Effector memory CD8-positive, alpha-beta T cell (primary cell): Measurements from ENCODE around the gene RAP1B.
"Not testable (repeated sequence)": the region's sequence is repeated elsewhere in the genome, so short reads cannot be mapped to it uniquely, and the experiment has no call there.

Source experiments
- ATAC-seq: fragments of 150-1000 bp; cut with Tn5 transposase; replicated peaks from 2 replicates; pipeline ENCODE4 v1.10.0; 2021; ENCODE audit warnings: mild to moderate bottlenecking, moderate library complexity
- DNase-seq, 3 experiments: peaks; one replicate each; pipeline ENCODE4 v3.0.0; 2021
- H3K27ac Mint-ChIP-seq, 2 donors: one replicate each; pipeline ENCODE4 v1.8.0; 2022; ENCODE audit warnings: mild to moderate bottlenecking in 2 of 2, mixed read lengths in 2 of 2, moderate library complexity in 2 of 2
- H3K27me3 Mint-ChIP-seq, 2 donors: one replicate each; pipeline ENCODE4 v1.8.0; 2022; ENCODE audit warnings: mixed read lengths in 2 of 2
- H3K36me3 Mint-ChIP-seq: one replicate; pipeline ENCODE4 v1.8.0; 2022; ENCODE audit warnings: mild to moderate bottlenecking, moderate library complexity, mixed read lengths; ENCODE audit not compliant: insufficient read depth
- H3K4me1 Mint-ChIP-seq, 2 donors: one replicate each; pipeline ENCODE4 v1.8.0; 2022; ENCODE audit warnings: low read depth in 2 of 2, mixed read lengths in 2 of 2
- H3K4me3 Mint-ChIP-seq, 2 donors: one replicate each; pipeline ENCODE4 v1.8.0; 2022; ENCODE audit warnings: mild to moderate bottlenecking in 2 of 2, mixed read lengths in 2 of 2, moderate library complexity in 2 of 2
- H3K9me3 Mint-ChIP-seq, 2 donors: one replicate each; pipeline ENCODE4 v1.8.0; 2022; ENCODE audit warnings: mixed read lengths in 2 of 2

Gene RAP1B

GRCh38 chr12:68630050-68630449, 19.4 kb downstream of the RAP1B start:
- DNase-seq: no peak
- ATAC-seq: peak; percentile 18
- H3K27ac Mint-ChIP-seq: peak overlapping the region; percentile 73 to 83
- H3K36me3 Mint-ChIP-seq: peaks cover 84% of the 10 kb centered on the region
- H3K4me1 Mint-ChIP-seq: peaks cover 56 to 86% of the 10 kb centered on the region in 2 donors
- H3K27me3 Mint-ChIP-seq: no peaks in the 10 kb centered on the region
- peaks cover 0 to under 1% of the 10 kb centered on the region in 2 donors for H3K9me3 Mint-ChIP-seq
- peak overlapping the region; percentile 54 to 57 for H3K4me3 Mint-ChIP-seq

- Mint-ChIP-seq H3K4me3 (peak overlapping the region; percentile 54 to 57), H3K27me3 (no peaks in the 10 kb centered on the region), H3K27ac (peak overlapping the region; percentile 73 to 83), H3K4me1 (peaks cover 54 to 83% of the 10 kb centered on the region in 2 donors), H3K36me3 (peaks cover 83% of the 10 kb centered on the region), H3K9me3 (no peaks in the 10 kb centered on the region)
- peak; percentile 11 for ATAC-seq
- no peak for DNase-seq
Observed at GRCh38 chr12:68630598-68630997, 19.9 kb downstream of the RAP1B start.

- no peaks in the 10 kb centered on the region for H3K9me3 Mint-ChIP-seq
- peak overlapping the region in 1 of 2 donors; percentile 54 for H3K4me3 Mint-ChIP-seq
- DNase-seq (no peak), ATAC-seq (no peak)
- peaks cover 80% of the 10 kb centered on the region for H3K36me3 Mint-ChIP-seq
- H3K4me1 Mint-ChIP-seq: peaks cover 54 to 83% of the 10 kb centered on the region in 2 donors
- peak overlapping the region; percentile 21 to 64 for H3K27ac Mint-ChIP-seq
- H3K27me3 Mint-ChIP-seq: no peaks in the 10 kb centered on the region
Observed at GRCh38 chr12:68631227-68631626, 20.5 kb downstream of the RAP1B start.

DNA sequence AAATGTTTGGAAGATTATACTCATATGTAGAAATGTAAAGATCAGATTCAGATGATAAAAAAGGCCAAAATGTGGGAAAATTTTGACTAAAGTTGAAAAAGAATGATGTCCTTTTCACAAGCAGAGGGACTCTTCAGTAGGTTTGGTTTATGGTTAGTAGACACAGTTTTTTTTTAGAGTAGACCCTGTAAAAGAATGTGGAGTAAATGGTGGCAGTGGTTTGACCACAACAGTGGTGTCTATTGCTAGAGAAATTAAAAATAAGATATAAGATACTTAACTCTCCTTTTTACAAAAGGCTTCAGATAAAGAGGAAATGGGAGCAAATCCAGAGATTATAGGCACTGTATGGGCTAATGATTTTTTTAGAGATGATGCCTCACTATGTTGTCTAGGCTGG, 21.8 kb downstream of the RAP1B start:
- peak; percentile 29 for ATAC-seq
- Mint-ChIP-seq H3K36me3 (peaks cover 76% of the 10 kb centered on the region), H3K9me3 (no peaks in the 10 kb centered on the region), H3K27ac (peak overlapping the region; percentile 63 to 64), H3K4me3 (peak overlapping the region; percentile 59 to 63), H3K27me3 (no peaks in the 10 kb centered on the region), H3K4me1 (peaks cover 50 to 73% of the 10 kb centered on the region in 2 donors)
- DNase-seq: no peak

GRCh38 chr12:68633614-68634558, 23.2 kb downstream of the RAP1B start:
- H3K27ac Mint-ChIP-seq: peak overlapping the region; percentile 83 to 88
- ATAC-seq: no peak
- peaks cover 69% of the 10 kb centered on the region for H3K36me3 Mint-ChIP-seq
- no peaks in the 10 kb centered on the region for H3K27me3 Mint-ChIP-seq
- DNase-seq: no peak
- H3K4me3 Mint-ChIP-seq: peak overlapping the region; percentile 59 to 63
- no peaks in the 10 kb centered on the region for H3K9me3 Mint-ChIP-seq
- peaks cover 53 to 72% of the 10 kb centered on the region in 2 donors for H3K4me1 Mint-ChIP-seq

DNA sequence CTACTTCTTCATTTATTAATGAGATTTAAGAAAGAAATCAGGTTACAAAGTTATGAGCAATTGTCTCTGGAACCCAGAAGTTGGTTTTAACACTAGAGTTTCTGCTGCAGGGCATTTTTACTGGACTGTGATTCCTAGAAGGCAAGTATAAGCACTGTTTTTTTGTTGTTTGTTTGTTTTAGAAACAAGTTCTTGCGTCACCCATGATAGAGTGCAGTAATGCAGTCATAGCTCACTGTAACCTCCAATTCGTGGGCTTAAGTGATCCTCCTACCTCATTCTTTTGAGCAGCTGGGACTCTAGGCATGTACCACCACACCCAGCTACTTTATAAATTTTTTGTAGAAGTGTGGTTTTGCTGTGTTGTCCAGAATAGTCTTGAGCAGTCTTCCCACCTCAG, 25.6 kb downstream of the RAP1B start:
- H3K27ac Mint-ChIP-seq: peak overlapping the region; percentile 53 to 86

DNA sequence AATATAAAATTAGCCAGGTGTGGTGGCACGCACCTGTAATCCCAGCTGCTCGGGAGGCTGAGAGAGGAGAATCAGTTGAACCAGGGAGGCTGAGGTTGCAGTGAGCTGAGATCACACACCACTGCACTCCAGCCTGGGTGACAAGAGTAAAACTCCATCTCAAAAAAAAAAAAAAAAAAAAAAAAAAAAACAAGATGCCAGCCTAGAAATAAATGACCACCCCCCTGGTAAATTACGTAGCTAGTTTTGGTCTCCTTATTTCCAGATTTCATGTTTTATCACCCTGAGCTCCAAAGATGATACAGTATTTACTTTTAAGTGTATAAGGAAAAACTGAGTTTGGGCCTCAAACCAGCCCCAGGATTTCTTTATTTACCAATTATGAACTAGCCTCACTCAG, 26.7 kb downstream of the RAP1B start:
- Mint-ChIP-seq H3K4me1 (peaks cover 60 to 80% of the 10 kb centered on the region in 2 donors), H3K27ac (peak overlapping the region; percentile 53 to 86), H3K4me3 (peak overlapping the region; percentile 58 to 60), H3K36me3 (peaks cover 57% of the 10 kb centered on the region)
- not testable (repeated sequence) for H3K27me3 Mint-ChIP-seq, ATAC-seq, DNase-seq, H3K9me3 Mint-ChIP-seq

More for the DNA sequence above, 25.6 kb downstream of the RAP1B start:
- Mint-ChIP-seq H3K9me3 (no peaks in the 10 kb centered on the region), H3K4me1 (peaks cover 59 to 75% of the 10 kb centered on the region in 2 donors), H3K27me3 (no peaks in the 10 kb centered on the region), H3K36me3 (peaks cover 60% of the 10 kb centered on the region), H3K4me3 (peak overlapping the region; percentile 14 to 40)
- DNase-seq (no peak), ATAC-seq (peak; percentile 17)

DNA sequence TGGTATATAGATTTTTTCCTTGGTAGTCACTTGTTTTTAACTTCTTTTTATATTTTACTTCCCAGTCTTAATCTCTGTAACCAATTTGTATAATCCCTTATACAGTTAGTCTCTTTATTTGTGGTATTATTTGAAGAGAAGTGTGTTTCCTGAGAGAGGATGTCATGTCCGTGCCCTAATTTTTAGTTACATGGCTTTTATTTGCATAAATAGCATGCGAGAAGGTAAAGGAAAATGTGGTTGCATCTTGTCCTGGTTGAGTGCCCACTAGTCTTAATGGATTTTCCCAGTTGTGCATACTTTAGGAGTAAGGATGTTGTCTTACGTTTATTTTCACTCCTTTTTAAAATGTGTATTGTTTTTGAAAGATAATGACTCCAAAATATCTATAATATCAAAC, 27.5 kb downstream of the RAP1B start:
- Mint-ChIP-seq H3K9me3 (no peaks in the 10 kb centered on the region), H3K27me3 (no peaks in the 10 kb centered on the region), H3K4me1 (peaks cover 60 to 80% of the 10 kb centered on the region in 2 donors), H3K36me3 (peaks cover 61% of the 10 kb centered on the region), H3K4me3 (peak overlapping the region; percentile 58 to 60), H3K27ac (peak overlapping the region; percentile 53 to 86)
- DNase-seq: no peak
- ATAC-seq: no peak

- H3K27me3 Mint-ChIP-seq: no peaks in the 10 kb centered on the region
- peaks cover 60% of the 10 kb centered on the region for H3K36me3 Mint-ChIP-seq
- peak overlapping the region; percentile 73 to 74 for H3K4me3 Mint-ChIP-seq
- DNase-seq: no peak
- H3K9me3 Mint-ChIP-seq: no peaks in the 10 kb centered on the region
- peak overlapping the region; percentile 90 to 91 for H3K27ac Mint-ChIP-seq
- H3K4me1 Mint-ChIP-seq: peaks cover 53 to 75% of the 10 kb centered on the region in 2 donors
- ATAC-seq: no peak
Observed at GRCh38 chr12:68638721-68639395, 28.2 kb downstream of the RAP1B start.

DNA sequence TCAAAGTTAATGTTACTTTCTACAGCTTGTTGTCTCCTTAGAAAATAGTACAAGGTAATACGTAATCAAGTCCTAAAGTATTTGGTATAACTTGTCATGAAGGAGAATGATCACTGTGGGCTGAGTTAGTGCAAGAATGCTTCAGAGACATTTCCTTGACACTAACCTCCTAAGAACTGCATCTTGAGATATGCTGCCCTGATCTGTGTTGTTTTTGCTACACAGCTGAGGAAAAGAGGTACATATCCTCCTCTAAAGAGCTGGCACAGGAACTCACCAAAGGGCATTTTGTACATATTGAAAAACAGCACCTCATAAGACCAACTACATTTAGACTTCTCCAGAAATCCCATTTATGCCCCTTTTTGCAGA, 28.7 kb downstream of the RAP1B start:
- Mint-ChIP-seq H3K27ac (peak overlapping the region; percentile 90 to 91), H3K4me3 (peak overlapping the region; percentile 73 to 74), H3K27me3 (no peaks in the 10 kb centered on the region), H3K9me3 (no peaks in the 10 kb centered on the region), H3K36me3 (peaks cover 60% of the 10 kb centered on the region), H3K4me1 (peaks cover 53 to 74% of the 10 kb centered on the region in 2 donors)
- ATAC-seq: peak; percentile 14
- DNase-seq: no peak

GRCh38 chr12:68641138-68641537, 30.4 kb downstream of the RAP1B start:
- Mint-ChIP-seq H3K36me3 (peaks cover 62% of the 10 kb centered on the region), H3K27ac (peak overlapping the region; percentile 90 to 91), H3K9me3 (no peaks in the 10 kb centered on the region), H3K27me3 (no peaks in the 10 kb centered on the region), H3K4me3 (peak overlapping the region; percentile 73 to 74), H3K4me1 (peaks cover 54 to 74% of the 10 kb centered on the region in 2 donors)
- ATAC-seq (peak; percentile 81), DNase-seq (peak; percentile 17 to 26 (median 25))

DNA sequence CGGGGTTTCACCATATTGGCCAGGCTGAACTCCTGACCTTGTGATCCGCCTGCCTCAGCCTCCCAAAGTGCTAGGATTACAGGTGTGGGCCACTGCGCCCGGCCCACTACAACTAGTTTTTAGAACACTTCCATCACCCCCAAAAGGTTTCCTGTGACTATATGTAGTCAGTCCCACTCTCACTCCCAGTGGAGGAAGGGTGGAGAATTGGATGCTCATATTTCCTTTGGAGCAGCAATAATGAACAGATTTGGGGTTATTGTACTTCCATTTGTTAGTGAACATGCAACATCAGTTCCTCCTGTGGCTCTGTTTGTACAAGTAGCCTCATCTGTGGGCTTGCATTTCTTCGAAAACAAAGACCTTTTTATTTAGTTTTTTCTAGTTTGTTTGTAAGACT, 35.8 kb downstream of the RAP1B start:
- H3K27me3 Mint-ChIP-seq: no peaks in the 10 kb centered on the region
- peak overlapping the region; percentile 71 to 81 for H3K27ac Mint-ChIP-seq
- no peaks in the 10 kb centered on the region for H3K9me3 Mint-ChIP-seq
- DNase-seq: no peak
- peak overlapping the region; percentile 39 to 52 for H3K4me3 Mint-ChIP-seq
- peaks cover 42 to 75% of the 10 kb centered on the region in 2 donors for H3K4me1 Mint-ChIP-seq
- peaks cover 77% of the 10 kb centered on the region for H3K36me3 Mint-ChIP-seq
- ATAC-seq: no peak

DNA sequence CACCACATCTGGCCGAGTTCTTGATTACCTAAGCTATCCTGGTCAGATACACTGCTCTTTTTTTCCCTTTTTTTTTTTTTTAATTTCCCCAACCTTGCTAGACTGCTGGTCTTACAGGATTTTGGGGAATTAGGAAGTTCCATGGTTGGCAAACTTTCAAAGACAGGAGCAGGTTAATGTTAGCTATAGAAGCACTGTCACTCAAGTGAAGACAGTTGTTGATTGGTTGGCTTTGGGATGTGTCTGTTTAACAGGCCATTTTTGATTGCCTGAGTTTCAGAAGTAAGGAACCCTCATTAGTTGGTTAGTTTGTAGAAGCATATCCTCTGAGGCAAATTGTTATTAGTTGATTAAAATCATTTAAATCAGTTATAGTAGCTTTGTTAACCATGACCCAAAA, 36.8 kb downstream of the RAP1B start:
- Mint-ChIP-seq H3K9me3 (no peaks in the 10 kb centered on the region), H3K27me3 (no peaks in the 10 kb centered on the region), H3K4me3 (peak overlapping the region; percentile 25 to 33), H3K36me3 (peaks cover 83% of the 10 kb centered on the region), H3K27ac (peak overlapping the region; percentile 81 to 90), H3K4me1 (peaks cover 35 to 69% of the 10 kb centered on the region in 2 donors)
- DNase-seq: no peak
- ATAC-seq: no peak
